Measurements from ENCODE around the gene C7orf25.

The C7orf25 gene

GRCh38 chr7:42880392-42880791, 31.5 kb downstream of the C7orf25 start:
- no peak for DNase-seq (ENCODE audit: low read depth in 2 of 3, low spot score in 2 of 3)

GRCh38 chr7:42878303-42878702, 33.6 kb downstream of the C7orf25 start:
- no peak for DNase-seq (ENCODE audit: low read depth in 2 of 3, low spot score in 2 of 3)

- no peak for DNase-seq (ENCODE audit: low read depth in 2 of 3, low spot score in 2 of 3)
Observed at GRCh38 chr7:42877862-42878261, 34.0 kb downstream of the C7orf25 start.

- DNase-seq (ENCODE audit: low read depth in 2 of 3, low spot score in 2 of 3), result peak in 1 of 3 experiments; percentile 11
Observed at GRCh38 chr7:42876182-42877068, 35.4 kb downstream of the C7orf25 start.

GRCh38 chr7:42869131-42870020, 42.5 kb downstream of the C7orf25 start:
- no peak for DNase-seq (ENCODE audit: low read depth in 2 of 3, low spot score in 2 of 3)

GRCh38 chr7:42868480-42868879, 43.4 kb downstream of the C7orf25 start:
- DNase-seq (ENCODE audit: low read depth in 2 of 3, low spot score in 2 of 3), result no peak
